Bone marrow (tissue), 2 donors: Measurements from ENCODE around the gene ADGRV1.

Experiments used
- DNase-seq, 2 donors: peaks; one replicate each; lab custom pipeline; 2025; lab: John Stamatoyannopoulos, UW

Gene ADGRV1

DNA sequence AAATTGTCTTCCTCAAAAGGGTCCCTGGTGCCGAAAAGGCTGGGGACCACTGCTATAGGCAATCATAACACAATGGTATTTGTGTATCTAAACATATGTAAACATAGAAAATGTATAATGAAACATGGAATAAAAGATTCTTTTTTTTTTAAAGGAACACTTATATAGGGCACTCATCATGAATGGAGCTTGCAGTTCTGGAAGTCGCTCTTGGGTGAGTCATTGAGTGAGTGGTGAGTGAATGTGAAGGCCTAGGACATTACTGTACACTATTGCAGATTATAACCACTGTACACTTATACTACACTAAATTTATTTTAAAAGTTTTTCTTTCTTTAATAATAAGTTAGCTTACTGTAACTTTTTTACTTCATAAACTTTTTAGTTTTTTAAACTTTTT is 648.1 kb downstream of the ADGRV1 start:
- no peak for DNase-seq

GRCh38 chr5:91207248-91207647 is 648.7 kb downstream of the ADGRV1 start:
- DNase-seq, result no peak

DNA sequence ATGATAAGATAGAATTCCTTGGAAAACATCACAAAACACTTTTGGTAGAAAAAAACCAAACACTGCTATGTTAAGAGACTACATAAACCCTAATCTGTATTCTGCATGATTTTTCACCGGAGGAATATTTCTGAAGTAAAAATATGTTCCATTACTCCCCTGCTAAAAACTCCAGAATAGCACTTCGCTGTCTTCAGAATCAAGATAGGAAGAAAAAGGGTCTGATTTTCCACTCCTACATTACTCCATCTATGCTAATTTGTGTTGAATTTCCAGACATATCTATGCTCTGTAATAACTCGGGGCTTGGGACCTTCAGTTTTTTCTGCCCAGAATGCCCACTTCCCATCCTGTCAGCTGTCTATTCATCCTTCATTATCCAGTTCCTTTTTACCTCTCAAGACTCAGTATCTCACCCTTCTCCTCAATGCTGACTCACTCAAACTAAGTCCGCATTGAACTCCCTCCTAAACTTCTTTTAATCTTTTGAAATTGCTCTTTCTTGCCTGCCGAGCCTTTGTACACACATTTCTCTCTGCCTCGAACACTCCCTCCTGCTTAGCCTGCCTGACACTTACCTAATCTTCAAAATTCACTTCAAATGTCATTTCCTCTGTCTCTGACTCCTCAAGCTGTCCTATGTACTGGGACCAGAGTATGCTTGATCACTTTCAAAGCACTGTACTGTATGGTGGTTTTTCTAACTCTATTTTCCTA is 653.6 kb downstream of the ADGRV1 start:
- no peak for DNase-seq

GRCh38 chr5:91212714-91213092 is 654.1 kb downstream of the ADGRV1 start:
- DNase-seq, result no peak
